Measurements from ENCODE around the gene SMARCE1. TPM values are rescaled to one million over a fixed set of nuclear protein-coding genes. Genes with fewer than 3 reads are reported as not detected.
A peak's percentile ranks its signal among the peaks of the same experiment; 100 is the strongest.

SMARCE1 gene
- 119 and 169 TPM in 2 replicates for total RNA-seq (2012; rRNA removed)
- polyA plus RNA-seq (2012; rRNA removed), result 62.4 and 66.2 TPM in 2 replicates
- polyA plus RNA-seq (2012; cell fraction: cytosol; rRNA removed), result 11.6 and 18.1 TPM in 2 replicates
- 4.9 and 36.3 TPM in 2 replicates for polyA plus RNA-seq (2012; cell fraction: nucleus; rRNA removed; ENCODE audit: low replicate concordance)
- Bru-seq, nascent RNA, result percentile 89 among the genes with signal in this experiment
- BruChase-seq, experiment 1, labeled RNA remaining after a 6-hour chase, result percentile 93 among the genes with signal in this experiment
- percentile 84 among the genes with signal in this experiment for BruChase-seq, experiment 2, labeled RNA remaining after a 2-hour chase
- long read RNA-seq, full-length matches to known transcripts, result 134 of 160 reads
- long read RNA-seq, partial matches to known transcripts, result 17 of 160 reads
- long read RNA-seq, other reads (novel, unspliced or antisense), result 9 of 160 reads

DNA sequence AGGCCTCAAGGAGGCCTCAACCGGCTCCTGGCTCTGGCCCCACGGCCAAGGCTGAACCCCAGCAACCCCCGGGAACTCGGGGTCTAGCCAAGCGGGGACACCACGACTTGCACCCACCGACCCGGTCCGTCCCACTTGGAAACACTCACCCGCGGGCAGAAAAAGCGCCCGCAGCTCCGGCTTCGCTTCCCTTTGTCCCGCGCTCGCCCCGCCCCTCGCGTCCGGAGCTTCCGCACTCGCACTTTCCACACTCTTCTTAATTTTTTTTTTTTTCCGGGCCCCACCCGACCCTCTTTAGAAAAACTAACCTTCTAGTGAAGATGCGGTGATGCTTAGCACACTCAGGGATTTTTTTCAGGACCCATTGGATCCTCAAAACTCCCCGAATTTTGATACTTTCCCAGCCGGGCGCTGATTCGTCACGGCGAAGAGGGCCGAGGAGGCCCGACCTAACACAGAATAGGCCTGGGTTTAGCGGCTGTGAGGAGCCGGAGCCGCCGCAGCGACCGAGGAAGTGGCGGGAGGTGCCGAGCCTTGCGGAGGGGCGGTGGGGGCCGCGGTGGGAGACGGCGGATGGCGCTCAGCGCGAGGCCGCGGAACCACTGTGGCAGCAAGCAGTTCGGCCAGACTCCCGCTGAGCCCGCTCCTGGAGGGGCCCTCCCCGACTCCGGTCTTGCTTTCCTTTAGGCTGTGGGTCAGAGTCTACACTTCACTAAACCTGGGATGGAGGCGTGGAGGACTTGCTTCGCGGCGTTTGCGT lies at the start of gene SMARCE1:
Gene SMARCE1, minus strand, starts transcription at position 195 of the 760 bp plus-strand sequence. CDS start 2,016 bp downstream, outside the sequence.
- Histone ChIP-seq H3K27me3 (ENCODE audit: control insufficient read depth, insufficient read depth, low read length) (no peaks in the 10 kb centered on the region), H3K4me1 (ENCODE audit: control insufficient read depth, insufficient read depth, low read length) (peaks cover 5% of the 10 kb centered on the region), H3K9me3 (ENCODE audit: control insufficient read depth, insufficient read depth, low read length) (no peaks in the 10 kb centered on the region), H3K36me3 (ENCODE audit: control insufficient read depth, insufficient read depth, low read length) (peaks cover 2% of the 10 kb centered on the region; the same call in 1 of the 2 replicates), H2BK15ac (ENCODE audit: low read depth, low read length) (peak within 1 kb of the TSS; percentile 9; the same call in 1 of the 3 replicates), H2BK120ac (ENCODE audit: low read depth, low read length) (peak within 1 kb of the TSS; percentile 88), H3K9me1 (ENCODE audit: insufficient read depth, low read length) (peaks cover 6% of the 10 kb centered on the region; the same call in 1 of the 2 replicates), H2AFZ (replicated peaks; ENCODE audit: low read length, poor library complexity) (peak within 1 kb of the TSS; percentile 99), H3K4me2 (ENCODE audit: low read depth, low read length) (peak within 1 kb of the TSS; percentile 91), H2BK5ac (ENCODE audit: low read depth, low read length, poor library complexity, severe bottlenecking) (peak within 1 kb of the TSS; percentile 93), H2BK20ac (ENCODE audit: low read depth, low read length) (peak within 1 kb of the TSS; percentile 39; the same call in 1 of the 2 replicates), H2AK9ac (replicated peaks; ENCODE audit: low read depth, low read length, poor library complexity) (peak within 1 kb of the TSS; percentile 92), H3K56ac (ENCODE audit: extremely low read depth, insufficient read depth, low read length) (peak within 1 kb of the TSS; percentile 96), H3K9ac (ENCODE audit: low read depth, low read length) (peak within 1 kb of the TSS; percentile 99), H3K18ac (ENCODE audit: low read depth, low read length) (peak within 1 kb of the TSS; percentile 74), H4K8ac (ENCODE audit: low read depth in 2 of 2, low read length in 2 of 2) (peak within 1 kb of the TSS; percentile 91 to 99), H4K5ac (ENCODE audit: low read depth, low read length) (peak within 1 kb of the TSS; percentile 95), H3K4me3 (ENCODE audit: insufficient read depth, low read depth, low read length) (peak within 1 kb of the TSS; percentile 93), H4K20me1 (ENCODE audit: insufficient read depth, low read length) (no peaks in the 10 kb centered on the region; the same call in 1 of the 2 replicates), H3K27ac (ENCODE audit: insufficient read depth, low read length) (peak within 1 kb of the TSS; percentile 94), H3K4ac (ENCODE audit: low read depth, low read length) (peak within 1 kb of the TSS; percentile 95), H3K23ac (ENCODE audit: low read depth, low read length) (peak within 1 kb of the TSS; percentile 92), H3K79me1 (ENCODE audit: low read depth in 1 of 2, low read length in 2 of 2) (peaks cover 25 to 39% of the 10 kb centered on the region in 2 experiments), H2AK5ac (ENCODE audit: low read depth, low read length) (peak within 1 kb of the TSS; percentile 71), H4K91ac (ENCODE audit: insufficient read depth, low read depth, low read length) (peak within 1 kb of the TSS; percentile 88), H3K14ac (replicated peaks; ENCODE audit: low read depth, low read length) (peak within 1 kb of the TSS; percentile 90)
- in situ Hi-C loops (cut with MboI; ENCODE audit: low sequenced_read_pairs) (no loop called here), intact Hi-C loops (cut with micrococcal nuclease) (loop anchor here (1.0 to 5.0 kb wide), 2 partner anchors 143 to 899 kb away; no protein-coding TSS in a partner anchor), dilution Hi-C loops (cut with HindIII; ENCODE audit: low sequenced_read_pairs, unreplicated experiment) (no loop called here)
- DNase-seq (peak; percentile 67), ATAC-seq (ENCODE audit: low read depth) (peak; percentile 84)
- POLR2A ChIA-PET (ENCODE audit: unreplicated experiment), result interaction anchor here (0.7 to 1.0 kb wide), 2 partner anchors 28 to 72 kb away, joined by 3 to 5 read pairs; no protein-coding TSS in a partner anchor
- no peak for TF ChIP-seq RCOR1 (IDR thresholded peaks at IDR 0.05; ENCODE audit: insufficient replicate concordance, low read length)
- TF ChIP-seq MAZ (IDR thresholded peaks at IDR 0.05; ENCODE audit: borderline replicate concordance, low read depth, low read length), result peak; percentile 25; the same call in 1 of the 2 replicates
- peak; percentile 75 for TF ChIP-seq POLR2A (IDR thresholded peaks at IDR 0.05; ENCODE audit: low read depth, low read length)
- 0% methylated on average over 35 of the region's 64 CpGs; no CpG with 5 or more reads in 1 of the 2 experiments for WGBS, 2 experiments (ENCODE audit: extremely low coverage in 2 of 2, insufficient read length in 1 of 2)
- CTCF ChIA-PET, result interaction anchor here (0.7 kb wide), 1 partner anchor 662 kb away, joined by 3 read pairs; no protein-coding TSS in a partner anchor
- no TSS peak for BruUV-seq (replicated peaks)

All from IMR-90 (cell line).